Measurements from ENCODE around the gene CLDN19. TPM values are rescaled to one million over a fixed set of nuclear protein-coding genes. Genes with fewer than 3 reads are reported as not detected.
A peak's percentile ranks its signal among the peaks of the same experiment; 100 is the strongest.

CLDN19 gene
- total RNA-seq, 4 donors from 2014 or later: 0.99 to 1.9 (median 1.1) TPM; not detected in 1

DNA sequence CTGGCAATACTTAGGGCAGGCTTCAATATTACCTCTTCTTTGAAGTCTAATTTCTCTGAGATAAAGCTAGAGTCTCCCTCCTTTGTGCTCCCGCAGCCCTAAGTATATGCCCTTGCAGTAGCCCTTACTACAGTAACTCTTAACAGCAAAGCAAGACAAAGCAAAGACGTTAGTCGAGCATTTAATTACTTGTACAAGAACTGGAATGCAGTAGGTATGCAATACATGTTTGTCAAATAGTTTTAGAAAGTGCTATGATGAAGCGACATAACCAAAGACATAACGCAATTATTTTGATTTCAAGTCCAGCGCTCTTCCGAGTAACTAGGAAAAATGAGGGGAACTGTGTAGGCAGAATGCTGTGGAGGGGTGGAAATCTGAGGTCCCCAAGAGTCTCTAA lies 25.2 kb upstream of the CLDN19 start:
- Histone ChIP-seq H3K4me1 (peaks cover 37 to 56% (median 48%) of the 10 kb centered on the region in 4 donors), H3K9me3 (no peaks in the 10 kb centered on the region), H3K27ac (replicated peaks in 1 of 4) (peak overlapping the region; percentile 91 to 96 (median 93)), H3K27me3 (no peaks in the 10 kb centered on the region), H3K4me3 (peak overlapping the region; percentile 75 to 96 (median 86)), H3K36me3 (peaks cover 0 to 17% (median 13%) of the 10 kb centered on the region in 4 donors)
- 15% methylated on average over 7 of the region's 7 CpGs for WGBS
- TF ChIP-seq POLR2A (IDR thresholded peaks at IDR 0.05; ENCODE audit: low read depth) (no peak), EP300 (IDR thresholded peaks at IDR 0.05) (no peak), POLR2AphosphoS5 (IDR thresholded peaks at IDR 0.05) (no peak)
- TF ChIP-seq, protein P1, sequence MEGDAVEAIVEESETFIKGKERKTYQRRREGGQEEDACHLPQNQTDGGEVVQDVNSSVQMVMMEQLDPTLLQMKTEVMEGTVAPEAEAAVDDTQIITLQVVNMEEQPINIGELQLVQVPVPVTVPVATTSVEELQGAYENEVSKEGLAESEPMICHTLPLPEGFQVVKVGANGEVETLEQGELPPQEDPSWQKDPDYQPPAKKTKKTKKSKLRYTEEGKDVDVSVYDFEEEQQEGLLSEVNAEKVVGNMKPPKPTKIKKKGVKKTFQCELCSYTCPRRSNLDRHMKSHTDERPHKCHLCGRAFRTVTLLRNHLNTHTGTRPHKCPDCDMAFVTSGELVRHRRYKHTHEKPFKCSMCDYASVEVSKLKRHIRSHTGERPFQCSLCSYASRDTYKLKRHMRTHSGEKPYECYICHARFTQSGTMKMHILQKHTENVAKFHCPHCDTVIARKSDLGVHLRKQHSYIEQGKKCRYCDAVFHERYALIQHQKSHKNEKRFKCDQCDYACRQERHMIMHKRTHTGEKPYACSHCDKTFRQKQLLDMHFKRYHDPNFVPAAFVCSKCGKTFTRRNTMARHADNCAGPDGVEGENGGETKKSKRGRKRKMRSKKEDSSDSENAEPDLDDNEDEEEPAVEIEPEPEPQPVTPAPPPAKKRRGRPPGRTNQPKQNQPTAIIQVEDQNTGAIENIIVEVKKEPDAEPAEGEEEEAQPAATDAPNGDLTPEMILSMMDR (IDR thresholded peaks at IDR 0.05): no peak
- DNase-seq (ENCODE audit: extremely low spot score): no peak
- intact Hi-C loops (cut with DNase I): loop anchor here (5.0 to 10.0 kb wide), 4 partner anchors 52 to 160 kb away; partner anchors contain the start of genes ERMAP, PPIH, SVBP and ZNF691

DNA sequence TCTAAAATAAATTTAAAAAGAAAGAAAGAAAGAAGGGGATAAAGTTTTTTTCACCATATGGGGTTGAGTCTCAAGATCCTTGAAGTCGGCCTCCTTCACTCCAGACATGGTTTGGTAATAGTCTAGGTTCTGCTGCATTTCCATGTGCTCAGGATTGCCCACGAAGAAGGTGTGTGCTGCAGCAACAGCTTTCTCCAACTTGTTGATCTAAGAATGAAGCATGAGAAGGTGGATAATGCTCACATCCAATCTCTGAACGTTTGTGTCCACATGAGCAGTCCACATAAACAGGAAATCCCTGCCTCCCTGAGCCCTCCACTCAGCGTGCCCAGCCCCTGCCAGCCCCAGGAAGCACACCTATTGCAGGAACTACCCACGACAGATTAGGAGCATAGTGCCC lies 22.2 kb upstream of the CLDN19 start:
- peaks cover 24 to 47% (median 42%) of the 10 kb centered on the region in 4 donors for H3K36me3 ChIP-seq

DNA sequence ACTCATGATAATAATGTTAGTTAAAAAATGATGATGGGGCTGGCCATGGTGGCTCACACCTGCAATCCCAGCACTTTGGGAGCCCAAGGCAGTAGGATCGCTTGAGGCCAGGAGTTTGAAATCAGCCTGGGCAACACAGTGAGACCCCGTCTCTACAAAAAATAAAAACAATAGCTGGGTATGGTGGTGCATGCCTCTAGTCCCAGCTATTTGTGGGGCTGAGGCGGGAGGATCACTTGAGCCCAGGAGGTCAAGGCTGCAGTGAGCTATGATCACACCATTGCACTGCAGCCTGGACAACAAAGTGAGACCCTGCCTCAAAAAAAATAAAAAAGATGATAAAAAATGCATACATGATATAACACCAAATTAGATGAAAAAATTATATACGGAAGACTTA lies 21.5 kb upstream of the CLDN19 start:
- H3K36me3 ChIP-seq: peaks cover 29 to 54% (median 47%) of the 10 kb centered on the region in 4 donors
- H3K4me1 ChIP-seq: peaks cover 14 to 40% (median 28%) of the 10 kb centered on the region in 4 donors
- 90% methylated on average over 4 of the region's 4 CpGs for WGBS
- H3K27ac ChIP-seq (replicated peaks in 1 of 4): no peak overlapping the region
- no peak for DNase-seq (ENCODE audit: extremely low spot score)
- no peaks in the 10 kb centered on the region for H3K27me3 ChIP-seq
- TF ChIP-seq, protein P1 (IDR thresholded peaks at IDR 0.05): no peak
- no peak for TF ChIP-seq POLR2A (IDR thresholded peaks at IDR 0.05; ENCODE audit: low read depth)
- TF ChIP-seq POLR2AphosphoS5 (IDR thresholded peaks at IDR 0.05): no peak
- TF ChIP-seq EP300 (IDR thresholded peaks at IDR 0.05): no peak
- H3K9me3 ChIP-seq: no peaks in the 10 kb centered on the region
- H3K4me3 ChIP-seq: no peak overlapping the region
- intact Hi-C loops (cut with DNase I): loop anchor here (10.0 kb wide), 3 partner anchors 83 to 163 kb away; partner anchors contain the start of genes PPIH and ZNF691

More for the DNA sequence above, 22.2 kb upstream of the CLDN19 start:
- no peaks in the 10 kb centered on the region for H3K27me3 ChIP-seq
- 63% methylated on average over 5 of the region's 5 CpGs for WGBS
- intact Hi-C loops (cut with DNase I): loop anchor here (10.0 kb wide), 3 partner anchors 83 to 163 kb away; partner anchors contain the start of genes PPIH and ZNF691
- no peak for TF ChIP-seq POLR2AphosphoS5 (IDR thresholded peaks at IDR 0.05)
- no peak for TF ChIP-seq POLR2A (IDR thresholded peaks at IDR 0.05; ENCODE audit: low read depth)
- TF ChIP-seq, protein P1 (IDR thresholded peaks at IDR 0.05): no peak
- no peak for TF ChIP-seq EP300 (IDR thresholded peaks at IDR 0.05)
- H3K9me3 ChIP-seq: no peaks in the 10 kb centered on the region
- H3K4me3 ChIP-seq: no peak overlapping the region
- peaks cover 14 to 37% (median 26%) of the 10 kb centered on the region in 4 donors for H3K4me1 ChIP-seq
- DNase-seq (ENCODE audit: extremely low spot score): no peak
- no peak overlapping the region for H3K27ac ChIP-seq (replicated peaks in 1 of 4)

DNA sequence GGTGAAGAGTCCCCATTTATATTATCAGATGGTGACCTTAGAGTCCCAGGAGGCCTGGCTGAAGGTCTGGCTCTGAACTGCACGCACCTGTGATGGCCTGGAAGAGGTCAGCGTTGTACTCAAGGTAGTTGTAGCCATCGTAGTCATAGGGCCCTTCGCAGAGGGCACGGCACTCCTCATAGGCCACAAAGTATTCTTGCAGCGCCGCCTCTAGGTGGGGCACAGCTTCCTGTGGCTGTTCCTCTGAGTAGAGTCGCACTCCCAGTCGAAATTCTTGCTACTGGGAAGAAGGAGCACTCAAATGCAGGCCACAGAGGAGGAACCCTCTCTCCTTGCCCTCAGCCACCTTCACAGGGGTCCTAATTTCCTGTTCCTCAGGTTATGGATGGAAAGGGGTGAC lies 19.1 kb upstream of the CLDN19 start:
- intact Hi-C loops (cut with DNase I): loop anchor here (5.0 kb wide), 1 partner anchor 177 kb away; no protein-coding TSS in a partner anchor
- WGBS: 68% methylated on average over 4 of the region's 9 CpGs
- H3K27ac ChIP-seq (replicated peaks in 1 of 4): no peak overlapping the region
- peaks cover 0 to 22% (median 12%) of the 10 kb centered on the region in 4 donors for H3K4me1 ChIP-seq
- no peak for DNase-seq (ENCODE audit: extremely low spot score)
- no peak overlapping the region for H3K4me3 ChIP-seq
- no peaks in the 10 kb centered on the region for H3K9me3 ChIP-seq
- TF ChIP-seq POLR2A (IDR thresholded peaks at IDR 0.05; ENCODE audit: low read depth): no peak
- TF ChIP-seq POLR2AphosphoS5 (IDR thresholded peaks at IDR 0.05): no peak
- no peaks in the 10 kb centered on the region for H3K27me3 ChIP-seq
- peaks cover 51 to 79% (median 72%) of the 10 kb centered on the region in 4 donors for H3K36me3 ChIP-seq

DNA sequence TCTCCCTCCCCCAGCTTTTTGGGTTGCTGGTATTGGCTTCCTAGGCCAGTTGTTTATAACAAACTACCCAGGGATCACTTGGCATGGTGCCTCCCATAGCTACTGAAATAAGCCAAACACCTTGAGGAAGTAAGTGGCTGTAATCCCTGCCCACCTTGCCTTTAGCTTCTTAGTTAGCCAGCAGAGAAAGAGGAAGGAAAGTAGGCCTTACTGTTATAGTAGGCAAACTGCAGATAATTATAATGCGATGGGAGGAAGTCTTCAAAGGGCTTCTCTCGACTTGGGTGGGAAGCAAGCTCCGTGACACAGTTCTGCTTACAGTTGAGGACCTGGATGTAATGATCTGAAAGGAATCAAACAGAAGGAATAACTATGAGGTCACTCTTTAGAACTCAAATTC lies 18.6 kb upstream of the CLDN19 start:
- intact Hi-C loops (cut with DNase I): loop anchor here (5.0 kb wide), 1 partner anchor 176 kb away; no protein-coding TSS in a partner anchor

More for the DNA sequence above, 18.6 kb upstream of the CLDN19 start:
- no peaks in the 10 kb centered on the region for H3K27me3 ChIP-seq
- no peaks in the 10 kb centered on the region for H3K9me3 ChIP-seq
- H3K27ac ChIP-seq (replicated peaks in 1 of 4): no peak overlapping the region
- WGBS: 73% methylated on average over 3 of the region's 3 CpGs
- no peak for DNase-seq (ENCODE audit: extremely low spot score)
- H3K4me3 ChIP-seq: no peak overlapping the region
- H3K4me1 ChIP-seq: peaks cover 0 to 18% (median 7%) of the 10 kb centered on the region in 4 donors
- TF ChIP-seq POLR2A (IDR thresholded peaks at IDR 0.05; ENCODE audit: low read depth) (no peak), POLR2AphosphoS5 (IDR thresholded peaks at IDR 0.05) (no peak), EP300 (IDR thresholded peaks at IDR 0.05) (no peak)
- TF ChIP-seq, protein P1 (IDR thresholded peaks at IDR 0.05): no peak
- peaks cover 55 to 84% (median 77%) of the 10 kb centered on the region in 4 donors for H3K36me3 ChIP-seq

Measured in esophagus muscularis mucosa (tissue), 4 donors.